Thoracic aorta (tissue), 2 donors: ENCODE results near the gene PYROXD2. TPM values are rescaled to one million over a fixed set of nuclear protein-coding genes. Genes with fewer than 3 reads are reported as not detected.

Experiments used
- ATAC-seq: fragments of 150-250 bp; one replicate; pipeline ENCODE4 v1.8.0; 2017; ENCODE audit warnings: low read depth; ENCODE audit not compliant: insufficient number of reproducible peaks, low FRiP score
- DNase-seq: peaks from one replicate; pipeline ENCODE4 v3.0.0-alpha.2; 2020; ENCODE audit warnings: low spot score
- H3K27ac ChIP-seq, 2 donors: fragments of 200-600 bp; sonication (generic); 1 replicate in 1 of 2; 2 replicates in 1 of 2; pipeline ENCODE4 v1.5.1; 2016; ENCODE audit warnings: mild to moderate bottlenecking in 2 of 2, moderate library complexity in 2 of 2
- H3K27me3 ChIP-seq: fragments of 200-600 bp; sonication (generic); replicated peaks from 2 replicates; pipeline ENCODE4 v1.6.0; 2016; ENCODE audit warnings: mild to moderate bottlenecking; ENCODE audit not compliant: insufficient read depth
- H3K36me3 ChIP-seq: fragments of 200-600 bp; sonication (generic); one replicate; pipeline ENCODE4 v1.5.1; 2016
- H3K4me1 ChIP-seq, 2 donors: fragments of 200-600 bp; sonication (generic); 1 replicate in 1 of 2; 2 replicates in 1 of 2; pipeline versions ENCODE4 v1.5.1 to v1.6.0; 2016; ENCODE audit warnings: low read depth in 2 of 2, mild to moderate bottlenecking in 1 of 2; ENCODE audit not compliant: control insufficient read depth in 1 of 2
- H3K4me3 ChIP-seq: fragments of 200-600 bp; sonication (generic); 2 replicates; pipeline ENCODE4 v1.5.1; 2016; ENCODE audit warnings: mild to moderate bottlenecking
- H3K9me3 ChIP-seq: fragments of 200-600 bp; sonication (generic); 2 replicates; pipeline ENCODE4 v1.5.1; 2016
- total RNA-seq, 2 donors: library from RNA; depleted of rRNA; stranded (reverse); fragments of >200 nt; gene quantifications; one replicate each; pipeline versions ENCODE4 v1.1.0 to v1.2.3, GENCODE V29; 2016
- TF ChIP-seq, protein P1 (sequence below): fragments of 200-600 bp; sonication (generic); IDR thresholded peaks from one replicate; pipeline ENCODE4 v1.5.1; 2019; ENCODE audit warnings: antibody characterized with exemption

PYROXD2 gene
- total RNA-seq, 2 donors from 2014 or later = 6.3 to 9.3 TPM

DNA sequence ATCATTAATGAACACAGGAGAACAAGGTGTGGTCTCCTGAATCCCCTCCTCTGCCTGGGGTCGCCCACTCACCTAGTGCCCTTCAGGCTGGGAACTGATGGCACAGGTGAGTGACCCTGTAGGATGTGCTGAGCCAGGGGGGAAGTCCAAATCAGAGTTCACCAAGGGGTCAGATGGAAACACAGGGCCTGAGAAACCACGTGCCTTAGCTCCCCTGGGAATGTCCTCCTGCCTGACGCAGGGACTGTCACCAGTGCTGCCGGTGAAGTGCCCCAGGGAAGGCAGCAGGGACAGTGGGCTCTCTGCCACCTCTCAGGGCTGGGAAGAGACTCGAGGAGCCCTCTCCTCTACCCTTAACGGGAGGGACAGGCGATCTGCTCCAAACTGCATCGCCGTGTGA, 5.8 kb upstream of the PYROXD2 start:
- Histone ChIP-seq H3K4me3 (no peak overlapping the region), H3K4me1 (peaks cover under 1 to 1% of the 10 kb centered on the region in 2 donors), H3K27ac (no peak overlapping the region), H3K9me3 (no peaks in the 10 kb centered on the region), H3K27me3 (no peaks in the 10 kb centered on the region), H3K36me3 (peaks cover 36% of the 10 kb centered on the region)
- ATAC-seq (no peak), DNase-seq (no peak)
- TF ChIP-seq, protein P1, sequence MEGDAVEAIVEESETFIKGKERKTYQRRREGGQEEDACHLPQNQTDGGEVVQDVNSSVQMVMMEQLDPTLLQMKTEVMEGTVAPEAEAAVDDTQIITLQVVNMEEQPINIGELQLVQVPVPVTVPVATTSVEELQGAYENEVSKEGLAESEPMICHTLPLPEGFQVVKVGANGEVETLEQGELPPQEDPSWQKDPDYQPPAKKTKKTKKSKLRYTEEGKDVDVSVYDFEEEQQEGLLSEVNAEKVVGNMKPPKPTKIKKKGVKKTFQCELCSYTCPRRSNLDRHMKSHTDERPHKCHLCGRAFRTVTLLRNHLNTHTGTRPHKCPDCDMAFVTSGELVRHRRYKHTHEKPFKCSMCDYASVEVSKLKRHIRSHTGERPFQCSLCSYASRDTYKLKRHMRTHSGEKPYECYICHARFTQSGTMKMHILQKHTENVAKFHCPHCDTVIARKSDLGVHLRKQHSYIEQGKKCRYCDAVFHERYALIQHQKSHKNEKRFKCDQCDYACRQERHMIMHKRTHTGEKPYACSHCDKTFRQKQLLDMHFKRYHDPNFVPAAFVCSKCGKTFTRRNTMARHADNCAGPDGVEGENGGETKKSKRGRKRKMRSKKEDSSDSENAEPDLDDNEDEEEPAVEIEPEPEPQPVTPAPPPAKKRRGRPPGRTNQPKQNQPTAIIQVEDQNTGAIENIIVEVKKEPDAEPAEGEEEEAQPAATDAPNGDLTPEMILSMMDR = no peak

DNA sequence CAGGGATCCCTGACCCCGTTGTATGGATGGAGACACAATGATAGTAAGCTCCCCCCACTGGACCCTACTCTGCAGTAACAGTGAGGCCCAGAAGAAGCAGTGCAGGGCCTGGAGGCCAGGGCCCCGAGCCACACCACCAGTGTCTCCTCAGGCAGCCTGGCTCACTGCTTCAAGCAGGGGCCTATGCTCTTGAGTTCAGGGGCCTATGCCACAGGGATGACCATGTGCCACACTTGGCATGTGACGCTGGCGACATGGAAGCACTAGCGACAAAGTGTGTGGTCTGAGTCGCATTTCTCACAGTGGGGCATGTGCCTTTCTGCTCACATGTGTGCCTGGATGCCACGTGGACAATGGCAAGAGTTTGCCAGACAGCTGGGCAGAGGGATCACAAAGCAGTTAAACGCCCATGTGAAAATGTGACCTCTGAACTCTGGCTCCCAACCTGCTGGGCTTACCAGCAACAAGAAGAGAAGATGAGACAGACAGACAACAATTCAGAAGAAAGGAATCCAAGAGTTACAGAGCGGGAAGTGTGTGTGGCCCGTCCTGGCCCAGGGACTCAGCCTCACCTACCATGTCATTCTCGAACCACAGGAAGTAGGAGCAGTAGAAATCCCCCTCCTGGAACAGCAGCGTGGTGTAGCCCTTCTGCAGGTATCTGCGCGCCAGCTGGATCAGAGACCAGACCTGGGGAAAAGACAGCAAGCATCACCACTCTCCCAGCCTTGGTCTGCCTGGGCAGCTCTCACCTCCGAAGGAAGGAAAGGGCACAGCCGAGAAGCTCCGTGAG, 4.7 kb upstream of the PYROXD2 start:
- no peaks in the 10 kb centered on the region for H3K27me3 ChIP-seq
- ATAC-seq = no peak
- no peak for DNase-seq
- peaks cover 36% of the 10 kb centered on the region for H3K36me3 ChIP-seq
- TF ChIP-seq, protein P1 = no peak
- no peak overlapping the region for H3K27ac ChIP-seq
- peaks cover 7 to 9% of the 10 kb centered on the region in 2 donors for H3K4me1 ChIP-seq
- no peak overlapping the region for H3K4me3 ChIP-seq
- no peaks in the 10 kb centered on the region for H3K9me3 ChIP-seq

- no peak overlapping the region for H3K27ac ChIP-seq
- H3K27me3 ChIP-seq = no peaks in the 10 kb centered on the region
- TF ChIP-seq, protein P1 = no peak
- peaks cover 12 to 16% of the 10 kb centered on the region in 2 donors for H3K4me1 ChIP-seq
- no peak overlapping the region for H3K4me3 ChIP-seq
- ATAC-seq = no peak
- DNase-seq = no peak
- H3K36me3 ChIP-seq = peaks cover 34% of the 10 kb centered on the region
- no peaks in the 10 kb centered on the region for H3K9me3 ChIP-seq
Observed at GRCh38 chr10:98418665-98419468, 3.9 kb upstream of the PYROXD2 start.

DNA sequence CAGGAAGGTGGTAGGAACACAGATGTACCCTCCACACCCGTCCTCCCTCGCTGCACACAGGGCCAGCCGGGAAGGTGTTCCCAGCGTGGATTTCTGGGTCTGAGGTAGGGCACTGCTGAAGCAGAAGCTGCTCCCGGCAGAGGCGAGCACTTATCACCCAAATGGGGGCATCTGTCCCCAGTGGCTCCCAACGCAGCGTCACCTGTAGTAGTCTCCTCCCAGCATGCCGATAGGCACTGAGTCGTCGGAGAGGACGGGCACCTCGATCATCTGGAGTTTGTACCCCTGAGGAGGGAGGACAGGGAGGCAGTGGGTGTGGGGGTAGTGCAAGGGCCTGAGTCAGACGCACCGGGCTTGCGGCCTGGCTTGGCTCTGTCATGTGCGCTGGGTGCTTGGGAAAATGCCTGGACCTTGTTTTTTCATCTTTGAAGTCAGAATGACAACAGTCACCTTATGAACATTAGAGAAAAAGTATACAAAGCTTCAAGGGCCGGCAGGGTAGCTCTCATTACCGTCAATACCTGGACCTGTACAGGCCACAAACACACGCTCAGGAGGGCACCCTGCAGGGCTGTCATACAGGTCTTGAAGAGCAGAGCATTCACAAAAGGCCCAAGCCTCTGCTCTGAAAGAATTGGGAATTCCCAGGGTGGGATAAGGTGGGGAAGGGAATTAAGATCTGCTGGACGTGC, 3.1 kb upstream of the PYROXD2 start:
- TF ChIP-seq, protein P1 = no peak
- Histone ChIP-seq H3K27me3 (no peaks in the 10 kb centered on the region), H3K9me3 (no peaks in the 10 kb centered on the region), H3K36me3 (peaks cover 28% of the 10 kb centered on the region), H3K27ac (no peak overlapping the region), H3K4me1 (peaks cover 13 to 16% of the 10 kb centered on the region in 2 donors), H3K4me3 (no peak overlapping the region)
- no peak for ATAC-seq
- no peak for DNase-seq

DNA sequence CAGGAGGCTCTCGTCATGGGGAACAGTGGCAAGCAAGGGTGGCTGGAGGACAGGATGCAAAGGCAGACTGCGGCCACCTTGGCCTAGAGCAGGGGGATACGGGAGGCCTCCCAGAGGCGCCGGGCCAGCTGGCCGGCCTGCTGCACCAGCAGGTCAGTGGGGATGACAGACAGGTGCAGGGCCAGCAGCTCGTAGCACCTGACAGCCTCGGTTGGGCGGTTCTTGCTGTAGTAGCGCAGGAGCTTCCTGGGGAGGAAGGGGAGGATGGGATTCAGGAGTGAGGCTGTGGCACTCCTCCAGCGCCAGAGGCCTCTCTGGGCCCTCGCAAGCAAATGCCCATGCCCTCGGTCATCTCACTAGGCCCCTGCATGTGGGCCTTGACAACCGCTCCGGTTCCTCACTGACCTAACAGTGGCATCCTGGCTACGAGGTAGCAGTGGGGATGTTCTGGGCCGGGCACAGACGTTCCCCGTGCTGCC, 2.5 kb upstream of the PYROXD2 start:
- H3K27ac ChIP-seq = no peak overlapping the region
- TF ChIP-seq, protein P1 = no peak
- H3K9me3 ChIP-seq = no peaks in the 10 kb centered on the region
- peaks cover 13 to 16% of the 10 kb centered on the region in 2 donors for H3K4me1 ChIP-seq
- ATAC-seq (no peak), DNase-seq (no peak)
- H3K4me3 ChIP-seq = no peak overlapping the region
- H3K36me3 ChIP-seq = peaks cover 28% of the 10 kb centered on the region
- no peaks in the 10 kb centered on the region for H3K27me3 ChIP-seq
